Calu3 (cell line): ENCODE measurements around the gene SUPT20H. TPM values are rescaled to one million over a fixed set of nuclear protein-coding genes. Genes with fewer than 3 reads are reported as not detected.

Experiments
- BruUV-seq: library from RNA; stranded (reverse); fragments of 400-500 nt; replicated peaks from 2 replicates; lab custom pipeline; 2021; lab: Mats Ljungman, UMichigan
- CTCF ChIA-PET: fragments of 300-600 bp; sonication (Branson Sonifier 250); formaldehyde crosslinking; loops from one replicate; lab custom pipeline; 2022; ENCODE audit warnings: antibody characterized with exemption; lab: Charles Lee
- DNase-seq: peaks from one replicate; pipeline ENCODE4 v3.0.0; 2022
- H3K27ac Mint-ChIP-seq: one replicate; pipeline ENCODE4 v1.8.0; 2022; ENCODE audit warnings: mixed read lengths; ENCODE audit not compliant: unreplicated experiment
- H3K27me3 Mint-ChIP-seq: one replicate; pipeline ENCODE4 v1.8.0; 2022; ENCODE audit warnings: mixed read lengths; ENCODE audit not compliant: unreplicated experiment
- H3K36me3 Mint-ChIP-seq: one replicate; pipeline ENCODE4 v1.8.0; 2022; ENCODE audit warnings: mild to moderate bottlenecking, moderate library complexity, mixed read lengths; ENCODE audit not compliant: insufficient read depth, unreplicated experiment
- H3K4me1 Mint-ChIP-seq: one replicate; pipeline ENCODE4 v1.8.0; 2022; ENCODE audit warnings: mild to moderate bottlenecking, low read depth, mixed read lengths; ENCODE audit not compliant: unreplicated experiment
- H3K4me3 Mint-ChIP-seq: one replicate; pipeline ENCODE4 v1.8.0; 2022; ENCODE audit warnings: mild to moderate bottlenecking, low read depth, moderate library complexity, mixed read lengths; ENCODE audit not compliant: unreplicated experiment
- H3K9me3 Mint-ChIP-seq: one replicate; pipeline ENCODE4 v1.8.0; 2022; ENCODE audit warnings: low read depth, mixed read lengths; ENCODE audit not compliant: unreplicated experiment
- intact Hi-C: fragments of 100-400 bp; cut with micrococcal nuclease; formaldehyde crosslinking; loops from one replicate; pipeline ENCODE4 v1.10.0; 2022; ENCODE audit not compliant: unreplicated experiment
- total RNA-seq: library from RNA; stranded (reverse); gene quantifications from 2 replicates; pipeline ENCODE4 v1.2.3, GENCODE V29; 2022
- TF ChIP-seq, protein P1 (sequence below): fragments of 200-600 bp; IDR thresholded peaks from one replicate; pipeline ENCODE4 v1.8.0; 2022; ENCODE audit warnings: antibody characterized with exemption; ENCODE audit not compliant: unreplicated experiment

Gene SUPT20H
- total RNA-seq, 1 experiment from 2014 or later = 55.3 TPM

DNA sequence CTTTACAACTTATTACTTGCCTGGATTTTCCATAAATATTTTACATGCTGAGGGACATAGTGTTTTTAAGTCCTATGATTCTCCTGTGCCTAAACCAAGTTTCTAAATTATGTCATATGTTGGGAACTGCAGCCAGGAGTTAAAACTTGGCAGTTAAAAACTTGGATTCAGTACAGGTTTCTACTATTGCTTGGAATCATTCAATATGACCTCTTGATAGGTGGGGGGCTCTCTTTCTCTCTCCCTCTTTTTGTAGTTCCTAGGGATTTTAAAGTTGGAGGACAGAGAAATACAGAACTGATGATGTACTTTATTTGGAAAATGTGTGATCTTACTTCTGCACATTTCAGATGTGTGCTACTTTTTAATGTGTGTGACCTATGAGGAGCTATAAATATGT lies 41.2 kb upstream of the SUPT20H start:
- CTCF ChIA-PET = interaction anchor here (0.5 kb wide), 1 partner anchor 630 kb away, joined by 3 read pairs; no protein-coding TSS in a partner anchor
- intact Hi-C loops = no loop called here
- Mint-ChIP-seq H3K27me3 (no peaks in the 10 kb centered on the region), H3K27ac (no peak overlapping the region), H3K4me3 (no peak overlapping the region), H3K9me3 (no peaks in the 10 kb centered on the region), H3K4me1 (no peaks in the 10 kb centered on the region), H3K36me3 (no peaks in the 10 kb centered on the region)
- DNase-seq = no peak
- no TSS peak for BruUV-seq
- TF ChIP-seq, protein P1, sequence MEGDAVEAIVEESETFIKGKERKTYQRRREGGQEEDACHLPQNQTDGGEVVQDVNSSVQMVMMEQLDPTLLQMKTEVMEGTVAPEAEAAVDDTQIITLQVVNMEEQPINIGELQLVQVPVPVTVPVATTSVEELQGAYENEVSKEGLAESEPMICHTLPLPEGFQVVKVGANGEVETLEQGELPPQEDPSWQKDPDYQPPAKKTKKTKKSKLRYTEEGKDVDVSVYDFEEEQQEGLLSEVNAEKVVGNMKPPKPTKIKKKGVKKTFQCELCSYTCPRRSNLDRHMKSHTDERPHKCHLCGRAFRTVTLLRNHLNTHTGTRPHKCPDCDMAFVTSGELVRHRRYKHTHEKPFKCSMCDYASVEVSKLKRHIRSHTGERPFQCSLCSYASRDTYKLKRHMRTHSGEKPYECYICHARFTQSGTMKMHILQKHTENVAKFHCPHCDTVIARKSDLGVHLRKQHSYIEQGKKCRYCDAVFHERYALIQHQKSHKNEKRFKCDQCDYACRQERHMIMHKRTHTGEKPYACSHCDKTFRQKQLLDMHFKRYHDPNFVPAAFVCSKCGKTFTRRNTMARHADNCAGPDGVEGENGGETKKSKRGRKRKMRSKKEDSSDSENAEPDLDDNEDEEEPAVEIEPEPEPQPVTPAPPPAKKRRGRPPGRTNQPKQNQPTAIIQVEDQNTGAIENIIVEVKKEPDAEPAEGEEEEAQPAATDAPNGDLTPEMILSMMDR = no peak

DNA sequence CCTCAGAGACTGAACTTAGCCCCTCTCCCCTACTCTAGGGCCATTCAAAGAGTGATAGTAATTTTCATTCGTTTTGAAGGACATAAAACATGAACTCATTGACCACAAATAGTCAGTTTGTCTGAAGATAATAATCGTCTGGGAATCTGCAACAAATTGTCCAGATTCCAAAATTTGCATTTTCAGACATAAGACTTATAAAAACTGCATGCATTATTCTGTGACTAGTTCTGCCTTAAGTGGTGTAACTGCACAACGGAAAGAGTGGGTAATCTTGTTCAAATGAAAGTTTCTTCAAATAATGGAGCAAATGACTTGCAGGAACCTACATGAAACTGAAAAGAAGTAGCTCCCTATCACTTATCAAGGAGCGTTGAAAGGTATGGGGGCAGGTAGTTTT lies 37.6 kb upstream of the SUPT20H start:
- H3K9me3 Mint-ChIP-seq = no peaks in the 10 kb centered on the region
- H3K27ac Mint-ChIP-seq = no peak overlapping the region
- no peak overlapping the region for H3K4me3 Mint-ChIP-seq
- H3K36me3 Mint-ChIP-seq = no peaks in the 10 kb centered on the region
- intact Hi-C loops = no loop called here
- peaks cover 8% of the 10 kb centered on the region for H3K27me3 Mint-ChIP-seq
- no TSS peak for BruUV-seq
- H3K4me1 Mint-ChIP-seq = no peaks in the 10 kb centered on the region
- no peak for DNase-seq
- TF ChIP-seq, protein P1 = no peak
- CTCF ChIA-PET = no interaction called here

DNA sequence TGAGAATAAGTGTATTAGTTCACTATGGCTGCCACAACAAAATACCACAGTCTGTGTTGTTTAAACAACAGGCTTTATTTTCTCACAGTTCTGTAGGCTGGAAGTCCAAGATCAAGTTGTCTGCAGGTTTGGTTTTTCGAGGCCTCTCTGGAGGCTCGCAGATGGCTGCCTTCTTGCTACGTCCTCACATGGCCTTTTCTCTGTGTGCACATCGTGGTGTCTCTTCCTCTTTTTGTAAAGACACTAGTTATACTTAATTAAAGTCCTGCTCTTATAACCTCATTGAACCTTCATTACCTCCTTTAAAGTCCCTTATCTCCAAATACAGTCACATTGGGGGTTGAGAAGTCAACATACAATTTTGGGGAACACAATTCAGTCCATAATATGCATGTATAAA lies 35.4 kb upstream of the SUPT20H start:
- TF ChIP-seq, protein P1 = no peak
- BruUV-seq = no TSS peak
- DNase-seq = no peak
- Mint-ChIP-seq H3K36me3 (no peaks in the 10 kb centered on the region), H3K4me1 (no peaks in the 10 kb centered on the region), H3K9me3 (no peaks in the 10 kb centered on the region), H3K27me3 (peaks cover 9% of the 10 kb centered on the region), H3K27ac (no peak overlapping the region), H3K4me3 (no peak overlapping the region)
- CTCF ChIA-PET = no interaction called here
- intact Hi-C loops = no loop called here

DNA sequence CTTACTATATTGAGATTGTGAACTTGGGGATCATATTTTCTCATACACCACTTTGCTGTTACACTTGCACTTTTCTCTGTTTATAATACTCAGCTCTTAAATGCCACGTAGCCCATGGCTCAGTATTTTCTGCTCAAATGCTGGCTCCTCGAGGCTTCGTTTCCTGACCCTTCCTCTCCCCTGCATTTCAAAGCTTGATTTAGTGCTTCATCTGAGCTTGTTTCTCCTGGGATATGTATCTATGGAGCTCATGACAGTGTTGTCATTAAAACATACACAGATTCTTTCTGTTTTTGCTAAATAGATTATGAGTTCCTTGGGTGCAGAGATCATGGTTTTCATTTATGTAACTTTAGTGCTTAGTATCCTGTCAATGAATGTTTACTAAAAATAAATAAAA lies 34.6 kb upstream of the SUPT20H start:
- H3K27me3 Mint-ChIP-seq = peaks cover 9% of the 10 kb centered on the region
- BruUV-seq = no TSS peak
- intact Hi-C loops = no loop called here
- H3K27ac Mint-ChIP-seq = no peak overlapping the region
- DNase-seq = no peak
- no peaks in the 10 kb centered on the region for H3K4me1 Mint-ChIP-seq
- H3K36me3 Mint-ChIP-seq = no peaks in the 10 kb centered on the region
- no peaks in the 10 kb centered on the region for H3K9me3 Mint-ChIP-seq
- CTCF ChIA-PET = no interaction called here
- H3K4me3 Mint-ChIP-seq = no peak overlapping the region
- TF ChIP-seq, protein P1 = no peak

DNA sequence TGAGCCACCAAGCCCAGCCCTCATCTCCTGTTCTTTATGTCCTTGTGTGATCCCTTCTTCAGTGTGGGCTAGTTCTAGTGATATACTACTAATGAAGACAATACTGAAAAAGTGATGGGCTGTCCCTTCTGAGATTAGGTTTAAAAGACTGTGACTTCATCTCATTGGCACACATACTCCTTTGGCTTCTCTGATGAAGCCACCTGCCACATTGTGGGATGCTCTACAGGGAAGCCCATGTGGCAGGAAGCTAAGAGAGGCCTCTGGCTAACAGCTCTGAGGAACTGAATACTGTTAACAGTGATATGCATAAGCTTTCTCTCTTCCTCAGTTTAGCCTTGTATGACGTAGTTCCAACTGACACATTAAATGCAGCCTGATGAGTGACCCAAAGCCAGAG lies 32.3 kb upstream of the SUPT20H start:
- no peak for DNase-seq
- no peaks in the 10 kb centered on the region for H3K4me1 Mint-ChIP-seq
- CTCF ChIA-PET = no interaction called here
- no peaks in the 10 kb centered on the region for H3K9me3 Mint-ChIP-seq
- no peak overlapping the region for H3K27ac Mint-ChIP-seq
- TF ChIP-seq, protein P1 = no peak
- no peaks in the 10 kb centered on the region for H3K36me3 Mint-ChIP-seq
- peaks cover 17% of the 10 kb centered on the region for H3K27me3 Mint-ChIP-seq
- intact Hi-C loops = no loop called here
- BruUV-seq = no TSS peak
- H3K4me3 Mint-ChIP-seq = no peak overlapping the region
